Brain microvascular endothelial cell (primary cell): ENCODE data around the gene CXCR6.

ENCODE experiments used
- DNase-seq: peaks from one replicate; pipeline ENCODE4 v3.0.0-alpha.2; 2020
- H3K27ac ChIP-seq: fragments of 250-450 bp; sonication (Bioruptor Pico); 2 replicates; pipeline ENCODE4 v1.5.1; 2020; ENCODE audit warnings: mild to moderate bottlenecking, moderate library complexity
- H3K27me3 ChIP-seq: fragments of 250-450 bp; sonication (Bioruptor Pico); replicated peaks from 2 replicates; pipeline ENCODE4 v1.5.1; 2020; ENCODE audit warnings: mild to moderate bottlenecking
- H3K36me3 ChIP-seq: fragments of 250-450 bp; sonication (Bioruptor Pico); replicated peaks from 2 replicates; pipeline ENCODE4 v1.5.1; 2020; ENCODE audit warnings: mild to moderate bottlenecking
- H3K4me3 ChIP-seq: 2 replicates; pipeline ENCODE4 v1.5.1; 2011; ENCODE audit warnings: low read depth, mild to moderate bottlenecking, control low read depth, low read length, moderate library complexity
- in situ Hi-C: cut with HindIII; loops from 2 replicates; pipeline ENCODE4 v1.10.0; 2017; ENCODE audit warnings: low sequenced_read_pairs, low pct_ligation_motif_present
- TF ChIP-seq, protein P1 (sequence below): IDR thresholded peaks from 2 replicates; pipeline ENCODE4 v1.5.1; 2011; ENCODE audit warnings: low read depth, mild to moderate bottlenecking, moderate library complexity, low read length, control low read depth, inconsistent platforms; ENCODE audit errors: missing control alignments

The CXCR6 gene

DNA sequence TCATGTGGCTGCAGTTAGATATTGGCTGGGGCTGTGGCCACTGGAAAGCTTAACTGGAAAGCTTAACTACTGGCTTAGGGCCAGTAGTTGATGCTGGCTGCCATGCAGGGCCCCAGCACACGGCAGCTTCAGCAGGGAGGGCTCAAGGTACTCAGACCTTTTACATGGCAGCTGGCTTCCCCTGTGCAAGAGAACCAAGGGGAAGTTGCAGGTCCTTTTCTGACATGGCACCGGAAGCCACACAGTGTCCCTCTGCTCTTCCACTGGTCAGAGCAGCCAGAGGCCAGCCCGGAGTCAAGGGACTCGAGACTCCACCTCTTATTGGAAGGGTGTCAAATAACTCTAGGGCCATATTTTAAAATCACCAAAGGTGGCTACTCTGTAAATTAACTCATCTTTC is 32.4 kb upstream of the CXCR6 start:
- H3K36me3 ChIP-seq: no peaks in the 10 kb centered on the region
- in situ Hi-C loops: no loop called here
- no peak overlapping the region for H3K4me3 ChIP-seq
- DNase-seq: no peak
- no peak overlapping the region for H3K27ac ChIP-seq
- H3K27me3 ChIP-seq: no peaks in the 10 kb centered on the region
- TF ChIP-seq, protein P1, sequence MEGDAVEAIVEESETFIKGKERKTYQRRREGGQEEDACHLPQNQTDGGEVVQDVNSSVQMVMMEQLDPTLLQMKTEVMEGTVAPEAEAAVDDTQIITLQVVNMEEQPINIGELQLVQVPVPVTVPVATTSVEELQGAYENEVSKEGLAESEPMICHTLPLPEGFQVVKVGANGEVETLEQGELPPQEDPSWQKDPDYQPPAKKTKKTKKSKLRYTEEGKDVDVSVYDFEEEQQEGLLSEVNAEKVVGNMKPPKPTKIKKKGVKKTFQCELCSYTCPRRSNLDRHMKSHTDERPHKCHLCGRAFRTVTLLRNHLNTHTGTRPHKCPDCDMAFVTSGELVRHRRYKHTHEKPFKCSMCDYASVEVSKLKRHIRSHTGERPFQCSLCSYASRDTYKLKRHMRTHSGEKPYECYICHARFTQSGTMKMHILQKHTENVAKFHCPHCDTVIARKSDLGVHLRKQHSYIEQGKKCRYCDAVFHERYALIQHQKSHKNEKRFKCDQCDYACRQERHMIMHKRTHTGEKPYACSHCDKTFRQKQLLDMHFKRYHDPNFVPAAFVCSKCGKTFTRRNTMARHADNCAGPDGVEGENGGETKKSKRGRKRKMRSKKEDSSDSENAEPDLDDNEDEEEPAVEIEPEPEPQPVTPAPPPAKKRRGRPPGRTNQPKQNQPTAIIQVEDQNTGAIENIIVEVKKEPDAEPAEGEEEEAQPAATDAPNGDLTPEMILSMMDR: no peak

DNA sequence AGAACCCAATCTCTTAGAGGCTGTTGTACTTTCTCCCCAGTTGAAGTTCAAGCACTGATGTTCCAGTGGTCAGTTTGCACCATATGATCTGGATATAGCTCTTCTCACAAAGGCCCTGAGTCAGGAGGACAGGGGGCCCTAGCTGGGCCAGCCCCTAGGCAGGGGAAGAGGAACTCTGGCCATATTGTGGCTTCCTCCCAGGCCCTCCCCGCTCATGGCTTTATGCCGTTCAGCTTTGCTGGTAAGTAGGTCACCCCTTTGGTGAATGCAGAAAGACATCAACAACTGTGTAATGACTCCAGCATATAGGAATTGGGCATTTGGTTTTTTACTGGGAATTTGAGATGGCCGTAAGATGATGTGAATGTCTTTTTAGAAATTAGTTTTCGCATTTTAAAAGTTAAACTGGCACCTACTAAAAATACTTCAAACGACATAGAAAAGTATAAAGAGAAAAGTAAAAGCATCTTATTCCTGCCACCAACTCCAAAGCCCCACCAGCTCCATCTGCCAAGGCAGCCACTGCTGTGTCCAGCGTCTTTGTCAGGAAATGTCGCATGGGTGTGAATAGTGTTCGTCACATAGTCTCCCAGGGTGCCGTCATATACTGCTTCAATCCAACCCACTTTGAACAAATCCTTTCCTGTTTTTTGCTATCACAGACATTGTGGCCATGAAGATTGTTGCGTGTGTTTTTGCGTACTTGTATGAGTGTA is 31.6 kb upstream of the CXCR6 start:
- H3K27me3 ChIP-seq: no peaks in the 10 kb centered on the region
- in situ Hi-C loops: no loop called here
- TF ChIP-seq, protein P1: no peak
- no peak overlapping the region for H3K27ac ChIP-seq
- no peaks in the 10 kb centered on the region for H3K36me3 ChIP-seq
- no peak for DNase-seq
- H3K4me3 ChIP-seq: no peak overlapping the region

DNA sequence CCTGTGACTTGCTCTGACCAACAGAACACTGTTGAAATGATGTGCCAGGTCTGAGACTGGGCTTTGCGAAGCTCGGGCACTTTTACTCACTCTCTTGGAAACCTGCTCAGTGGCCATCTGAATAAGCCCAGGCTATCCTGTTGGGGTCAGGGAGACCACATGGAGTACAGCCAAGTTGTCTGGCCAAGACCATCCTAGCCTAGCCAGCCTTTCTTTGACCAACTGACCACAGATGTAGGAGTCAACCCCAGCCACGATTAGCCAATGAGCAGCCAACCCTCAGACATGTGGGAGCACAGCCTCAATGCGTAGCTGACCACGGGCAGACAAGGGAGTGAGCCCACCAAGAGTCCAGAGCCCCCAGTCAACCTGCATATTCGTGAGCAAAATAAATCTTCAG is 30.8 kb upstream of the CXCR6 start:
- Histone ChIP-seq H3K4me3 (no peak overlapping the region), H3K27ac (no peak overlapping the region), H3K27me3 (no peaks in the 10 kb centered on the region), H3K36me3 (no peaks in the 10 kb centered on the region)
- no peak for DNase-seq
- TF ChIP-seq, protein P1: no peak
- in situ Hi-C loops: no loop called here

DNA sequence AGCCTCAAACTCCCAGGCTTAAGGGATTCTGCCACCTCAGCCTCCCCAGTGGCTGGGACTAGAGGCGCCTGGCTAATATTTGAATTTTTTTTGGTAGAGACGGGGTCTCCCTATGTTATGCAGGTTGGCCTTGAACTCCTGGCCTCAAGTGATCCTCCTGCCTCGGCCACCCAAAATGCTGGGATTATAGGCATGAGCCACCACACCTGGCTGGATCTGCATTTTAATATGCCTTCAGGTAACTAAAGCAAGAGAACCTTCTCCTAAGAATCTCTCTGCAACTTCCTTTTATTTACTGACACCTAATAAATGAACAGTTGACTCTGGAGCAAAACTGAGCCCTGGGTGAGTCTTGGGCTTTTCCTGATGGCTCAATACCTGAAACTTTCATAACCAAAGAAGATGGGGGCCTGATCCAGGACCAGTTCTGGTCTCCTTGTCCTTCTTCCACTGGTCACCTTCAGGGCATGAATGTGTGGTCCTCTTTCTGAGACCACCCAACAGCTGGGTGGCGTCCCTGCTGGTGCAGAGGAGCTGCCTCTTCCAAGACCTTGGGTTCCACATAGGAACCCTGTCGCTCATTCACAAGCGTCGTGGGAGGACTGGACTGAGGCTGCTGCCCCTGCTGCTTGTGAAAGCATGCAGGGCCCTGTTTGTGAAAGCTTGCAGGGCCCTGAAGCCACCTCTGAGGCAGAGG is 28.8 kb upstream of the CXCR6 start:
- in situ Hi-C loops: no loop called here
- no peak for DNase-seq
- TF ChIP-seq, protein P1: no peak
- no peaks in the 10 kb centered on the region for H3K36me3 ChIP-seq
- no peak overlapping the region for H3K4me3 ChIP-seq
- H3K27ac ChIP-seq: no peak overlapping the region
- no peaks in the 10 kb centered on the region for H3K27me3 ChIP-seq

DNA sequence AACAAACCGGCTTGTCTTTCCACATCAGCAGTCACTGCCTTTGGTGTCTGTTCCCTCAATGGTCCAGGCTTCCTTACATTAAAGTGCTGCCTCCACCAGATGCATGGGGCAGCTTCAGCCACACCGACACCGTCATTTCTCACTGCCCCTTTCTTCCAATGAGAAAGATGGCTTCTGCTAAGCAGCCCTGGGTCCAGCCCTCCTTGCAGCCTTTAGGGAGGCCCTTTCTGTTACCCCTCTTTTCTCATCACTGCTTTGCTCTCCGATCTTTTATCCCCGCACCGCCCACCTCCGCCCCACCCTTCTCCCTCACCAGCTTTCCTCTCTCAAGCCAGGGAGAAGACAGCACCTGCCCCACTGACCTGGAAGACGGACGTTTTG is 28.2 kb upstream of the CXCR6 start:
- H3K36me3 ChIP-seq: no peaks in the 10 kb centered on the region
- TF ChIP-seq, protein P1: no peak
- H3K4me3 ChIP-seq: no peak overlapping the region
- no peaks in the 10 kb centered on the region for H3K27me3 ChIP-seq
- peak overlapping the region; percentile 55 for H3K27ac ChIP-seq
- in situ Hi-C loops: no loop called here
- no peak for DNase-seq
